Esophagus muscularis mucosa (tissue), 4 donors: ENCODE data around the gene CD79A. TPM values are rescaled to one million over a fixed set of nuclear protein-coding genes. Genes with fewer than 3 reads are reported as not detected.

Experiments used
- DNase-seq: peaks from one replicate; pipeline ENCODE4 v3.0.0-alpha.2; 2017; ENCODE audit errors: extremely low spot score
- H3K27ac ChIP-seq, 4 donors: fragments of 200-600 bp; sonication (generic); replicated peaks in 1 of 4; 1 replicate in 3 of 4; 2 replicates in 1 of 4; pipeline ENCODE4 v1.5.1; 2016 to 2019; ENCODE audit warnings: mild to moderate bottlenecking in 1 of 4
- H3K27me3 ChIP-seq, 4 donors: fragments of 200-600 bp; sonication (generic); one replicate each; pipeline versions ENCODE4 v1.5.1 to v1.6.0; 2016 to 2019
- H3K36me3 ChIP-seq, 4 donors: fragments of 200-600 bp; sonication (generic); one replicate each; pipeline ENCODE4 v1.5.1; 2016 to 2019
- H3K4me1 ChIP-seq, 4 donors: fragments of 200-600 bp; sonication (generic); one replicate each; pipeline ENCODE4 v1.5.1; 2016 to 2019
- H3K4me3 ChIP-seq, 4 donors: fragments of 200-600 bp; sonication (generic); 1 replicate in 2 of 4; 2 replicates in 2 of 4; pipeline ENCODE4 v1.5.1; 2016 to 2019; ENCODE audit warnings: mild to moderate bottlenecking in 4 of 4, moderate library complexity in 1 of 4
- H3K9me3 ChIP-seq, 4 donors: fragments of 200-600 bp; sonication (generic); 1 replicate in 3 of 4; 2 replicates in 1 of 4; pipeline ENCODE4 v1.5.1; 2016 to 2019
- EP300 ChIP-seq: sonication (generic); formaldehyde crosslinking; IDR thresholded peaks from one replicate; pipeline ENCODE4 v1.6.1; 2017; ENCODE audit warnings: antibody characterized with exemption
- POLR2A ChIP-seq: fragments of 450-650 bp; IDR thresholded peaks from one replicate; pipeline ENCODE4 v1.6.1; 2017; ENCODE audit warnings: antibody characterized with exemption, moderate library complexity, mild to moderate bottlenecking, low read depth
- POLR2AphosphoS5 ChIP-seq, 2 donors: sonication (generic); formaldehyde crosslinking; IDR thresholded peaks; one replicate each; pipeline ENCODE4 v1.6.1; 2017; ENCODE audit warnings: antibody characterized with exemption in 2 of 2
- WGBS: methylation state at CpG from one replicate; pipeline ENCODE4 v1.1.5; 2018; 5-methylcytosine and 5-hydroxymethylcytosine counted together
- intact Hi-C: fragments of 100-400 bp; cut with DNase I; formaldehyde crosslinking; loops from one replicate; pipeline ENCODE4 v1.15.1; 2023
- total RNA-seq, 4 donors: library from RNA; depleted of rRNA; stranded (reverse); fragments of >200 nt; gene quantifications; one replicate each; pipeline versions ENCODE4 v1.1.0 to v1.2.1, GENCODE V29; 2016
- TF ChIP-seq, protein P1 (sequence below), 3 experiments: fragments of 200-600 bp in 2 of 3; fragments of 450-650 bp in 1 of 3; sonication (generic) in 2 of 3; IDR thresholded peaks; one replicate each; pipeline ENCODE4 v1.5.1; 2017 to 2019; ENCODE audit warnings: antibody characterized with exemption in 3 of 3, mild to moderate bottlenecking in 2 of 3, moderate library complexity in 1 of 3

CD79A gene
- total RNA-seq, 4 donors from 2014 or later = 0.71 to 2.2 TPM; not detected in 2

- DNase-seq = no peak
- peaks cover 0 to 9% (median 1%) of the 10 kb centered on the region in 4 donors for H3K27me3 ChIP-seq
- H3K4me3 ChIP-seq = peak overlapping the region; percentile 71 to 99 (median 88)
- H3K36me3 ChIP-seq = peaks cover 11 to 34% (median 32%) of the 10 kb centered on the region in 4 donors
- TF ChIP-seq, protein P1, sequence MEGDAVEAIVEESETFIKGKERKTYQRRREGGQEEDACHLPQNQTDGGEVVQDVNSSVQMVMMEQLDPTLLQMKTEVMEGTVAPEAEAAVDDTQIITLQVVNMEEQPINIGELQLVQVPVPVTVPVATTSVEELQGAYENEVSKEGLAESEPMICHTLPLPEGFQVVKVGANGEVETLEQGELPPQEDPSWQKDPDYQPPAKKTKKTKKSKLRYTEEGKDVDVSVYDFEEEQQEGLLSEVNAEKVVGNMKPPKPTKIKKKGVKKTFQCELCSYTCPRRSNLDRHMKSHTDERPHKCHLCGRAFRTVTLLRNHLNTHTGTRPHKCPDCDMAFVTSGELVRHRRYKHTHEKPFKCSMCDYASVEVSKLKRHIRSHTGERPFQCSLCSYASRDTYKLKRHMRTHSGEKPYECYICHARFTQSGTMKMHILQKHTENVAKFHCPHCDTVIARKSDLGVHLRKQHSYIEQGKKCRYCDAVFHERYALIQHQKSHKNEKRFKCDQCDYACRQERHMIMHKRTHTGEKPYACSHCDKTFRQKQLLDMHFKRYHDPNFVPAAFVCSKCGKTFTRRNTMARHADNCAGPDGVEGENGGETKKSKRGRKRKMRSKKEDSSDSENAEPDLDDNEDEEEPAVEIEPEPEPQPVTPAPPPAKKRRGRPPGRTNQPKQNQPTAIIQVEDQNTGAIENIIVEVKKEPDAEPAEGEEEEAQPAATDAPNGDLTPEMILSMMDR (IDR thresholded peaks at IDR 0.05) = peak in 1 of 3 experiments; percentile 46
- no peak for TF ChIP-seq POLR2A
- 5% methylated on average over 8 of the region's 8 CpGs for WGBS
- peak overlapping the region; percentile 92 to 96 (median 94) for H3K27ac ChIP-seq
- peaks cover 29 to 45% (median 39%) of the 10 kb centered on the region in 4 donors for H3K4me1 ChIP-seq
- H3K9me3 ChIP-seq = no peaks in the 10 kb centered on the region
- intact Hi-C loops = no loop called here
Observed at GRCh38 chr19:41859213-41859617, 17.9 kb upstream of the CD79A start.

DNA sequence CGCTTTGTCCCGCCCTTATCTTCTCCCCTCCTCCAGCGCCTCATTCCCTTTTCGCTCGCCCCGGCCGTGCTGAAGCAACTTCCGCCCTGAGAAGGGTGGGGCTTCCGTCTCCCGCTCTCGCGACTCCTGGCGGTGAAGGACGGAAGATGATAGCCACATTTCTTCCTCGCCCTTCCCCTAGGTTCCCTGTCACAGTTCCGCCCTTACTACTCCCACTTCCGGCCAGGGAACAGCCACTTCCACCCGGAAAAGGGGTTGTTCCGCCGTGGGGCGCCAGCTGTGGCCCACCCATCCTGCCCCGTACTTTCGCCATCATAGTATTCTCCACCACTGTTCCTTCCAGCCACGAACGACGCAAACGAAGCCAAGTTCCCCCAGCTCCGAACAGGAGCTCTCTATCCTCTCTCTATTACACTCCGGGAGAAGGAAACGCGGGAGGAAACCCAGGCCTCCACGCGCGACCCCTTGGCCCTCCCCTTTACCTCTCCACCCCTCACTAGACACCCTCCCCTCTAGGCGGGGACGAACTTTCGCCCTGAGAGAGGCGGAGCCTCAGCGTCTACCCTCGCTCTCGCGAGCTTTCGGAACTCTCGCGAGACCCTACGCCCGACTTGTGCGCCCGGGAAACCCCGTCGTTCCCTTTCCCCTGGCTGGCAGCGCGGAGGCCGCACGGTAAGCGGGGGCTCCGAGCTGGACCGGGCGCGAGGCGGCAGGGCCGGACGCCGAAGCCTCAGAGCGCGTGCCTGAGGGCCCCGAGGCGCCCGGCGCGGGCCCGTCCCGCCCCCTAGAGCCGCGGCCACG is 17.3 kb upstream of the CD79A start, which contains the start of gene RPS19:
TSS of gene RPS19 (plus strand) at position 638 of the 801 bp plus-strand sequence. CDS start 520 bp downstream, outside the sequence.
- WGBS = under 1% methylated on average over 33 of the region's 76 CpGs
- H3K9me3 ChIP-seq = no peaks in the 10 kb centered on the region
- DNase-seq = peak; percentile 99
- peak within 1 kb of the TSS; percentile 92 to 96 (median 94) for H3K27ac ChIP-seq
- TF ChIP-seq POLR2A (peak; percentile 44), POLR2AphosphoS5 (IDR thresholded peaks at IDR 0.05) (peak; percentile 91 to 94), EP300 (no peak)
- TF ChIP-seq, protein P1 (IDR thresholded peaks at IDR 0.05) = peak; percentile 31 to 77 (median 61)
- H3K27me3 ChIP-seq = peaks cover 0 to 8% (median 1%) of the 10 kb centered on the region in 4 donors
- H3K4me3 ChIP-seq = peak within 1 kb of the TSS; percentile 71 to 99 (median 88)
- H3K4me1 ChIP-seq = peaks cover 29 to 51% (median 43%) of the 10 kb centered on the region in 4 donors
- intact Hi-C loops = loop anchor here (5.0 kb wide), 1 partner anchor 92 kb away; no protein-coding TSS in a partner anchor
- H3K36me3 ChIP-seq = peaks cover 17 to 40% (median 38%) of the 10 kb centered on the region in 4 donors

GRCh38 chr19:41860419-41861115 is 16.5 kb upstream of the CD79A start:
- peak overlapping the region; percentile 71 to 99 (median 88) for H3K4me3 ChIP-seq
- H3K4me1 ChIP-seq = peaks cover 29 to 57% (median 44%) of the 10 kb centered on the region in 4 donors
- no peaks in the 10 kb centered on the region for H3K9me3 ChIP-seq
- H3K27ac ChIP-seq = peak overlapping the region; percentile 92 to 96 (median 94)
- H3K27me3 ChIP-seq = peaks cover 0 to 5% (median under 1%) of the 10 kb centered on the region in 4 donors
- WGBS = 0% methylated on average over 12 of the region's 45 CpGs
- DNase-seq = no peak
- H3K36me3 ChIP-seq = peaks cover 25 to 48% (median 46%) of the 10 kb centered on the region in 4 donors
- intact Hi-C loops = loop anchor here (5.0 kb wide), 1 partner anchor 92 kb away; no protein-coding TSS in a partner anchor
- TF ChIP-seq EP300 (no peak), POLR2A (no peak), POLR2AphosphoS5 (IDR thresholded peaks at IDR 0.05) (no peak)
- TF ChIP-seq, protein P1 (IDR thresholded peaks at IDR 0.05) = no peak

DNA sequence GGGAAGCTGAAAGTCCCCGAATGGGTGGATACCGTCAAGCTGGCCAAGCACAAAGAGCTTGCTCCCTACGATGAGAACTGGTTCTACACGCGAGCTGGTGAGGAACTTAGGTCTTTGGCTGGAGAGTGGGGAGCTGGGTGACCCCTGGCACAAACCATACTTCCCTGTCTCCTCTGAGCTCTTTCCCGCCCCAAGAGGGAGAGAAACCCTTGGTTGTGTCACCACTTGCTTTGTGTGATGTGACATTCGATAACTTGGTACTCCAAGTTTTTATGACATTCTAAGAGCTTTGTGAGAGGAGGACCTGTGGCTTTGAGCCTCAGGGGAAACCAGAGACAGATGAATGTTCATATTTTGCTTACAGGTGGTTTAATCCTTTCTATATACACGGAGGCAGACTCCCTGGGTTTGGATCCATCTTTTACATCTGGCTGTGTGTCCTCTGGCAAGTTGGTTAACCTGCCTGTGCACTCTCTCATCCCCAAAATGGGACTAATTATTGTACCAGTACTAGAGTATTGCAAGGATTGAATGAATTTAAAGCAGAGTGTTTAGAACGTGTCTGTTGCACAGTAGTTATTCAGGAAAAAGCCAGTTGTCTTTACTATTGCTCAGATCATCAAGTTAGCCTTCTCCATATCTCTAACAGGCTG is 15.8 kb upstream of the CD79A start:
- peaks cover 0 to 5% (median 0%) of the 10 kb centered on the region in 4 donors for H3K27me3 ChIP-seq
- peak overlapping the region; percentile 71 to 99 (median 88) for H3K4me3 ChIP-seq
- no peak for TF ChIP-seq POLR2AphosphoS5 (IDR thresholded peaks at IDR 0.05)
- TF ChIP-seq, protein P1 (IDR thresholded peaks at IDR 0.05) = no peak
- no peak for TF ChIP-seq EP300
- TF ChIP-seq POLR2A = no peak
- WGBS = 41% methylated on average over 9 of the region's 9 CpGs
- peaks cover 29 to 62% (median 47%) of the 10 kb centered on the region in 4 donors for H3K4me1 ChIP-seq
- no peak for DNase-seq
- H3K9me3 ChIP-seq = no peaks in the 10 kb centered on the region
- H3K36me3 ChIP-seq = peaks cover 25 to 53% (median 50%) of the 10 kb centered on the region in 4 donors
- H3K27ac ChIP-seq = peak overlapping the region; percentile 92 to 96 (median 94)
- intact Hi-C loops = loop anchor here (5.0 kb wide), 1 partner anchor 91 kb away; no protein-coding TSS in a partner anchor
